ENCODE data around the gene UBE4A.

The UBE4A gene

GRCh38 chr11:118439646-118440045 lies 80.2 kb downstream of the UBE4A start:
- peak in 1 of 5 donors; percentile 41 for DNase-seq

- peak in 1 of 5 donors; percentile 18 for DNase-seq
Observed at GRCh38 chr11:118441770-118442275, 82.4 kb downstream of the UBE4A start.

- DNase-seq: peak in 1 of 5 donors; percentile 21
Observed at GRCh38 chr11:118442301-118442700, 82.9 kb downstream of the UBE4A start.

GRCh38 chr11:118442908-118443589 lies 83.6 kb downstream of the UBE4A start:
- no peak for DNase-seq

- DNase-seq: peak in 1 of 5 donors; percentile 52
Observed at GRCh38 chr11:118443590-118444218, 84.3 kb downstream of the UBE4A start.

GRCh38 chr11:118447423-118447822 lies 88.0 kb downstream of the UBE4A start:
- no peak for DNase-seq

GRCh38 chr11:118448294-118448693 lies 88.9 kb downstream of the UBE4A start:
- peak in 1 of 5 donors; percentile 81 for DNase-seq

Measured in T-helper 1 cell (primary cell).